ENCODE results near the gene HPX.

DNA sequence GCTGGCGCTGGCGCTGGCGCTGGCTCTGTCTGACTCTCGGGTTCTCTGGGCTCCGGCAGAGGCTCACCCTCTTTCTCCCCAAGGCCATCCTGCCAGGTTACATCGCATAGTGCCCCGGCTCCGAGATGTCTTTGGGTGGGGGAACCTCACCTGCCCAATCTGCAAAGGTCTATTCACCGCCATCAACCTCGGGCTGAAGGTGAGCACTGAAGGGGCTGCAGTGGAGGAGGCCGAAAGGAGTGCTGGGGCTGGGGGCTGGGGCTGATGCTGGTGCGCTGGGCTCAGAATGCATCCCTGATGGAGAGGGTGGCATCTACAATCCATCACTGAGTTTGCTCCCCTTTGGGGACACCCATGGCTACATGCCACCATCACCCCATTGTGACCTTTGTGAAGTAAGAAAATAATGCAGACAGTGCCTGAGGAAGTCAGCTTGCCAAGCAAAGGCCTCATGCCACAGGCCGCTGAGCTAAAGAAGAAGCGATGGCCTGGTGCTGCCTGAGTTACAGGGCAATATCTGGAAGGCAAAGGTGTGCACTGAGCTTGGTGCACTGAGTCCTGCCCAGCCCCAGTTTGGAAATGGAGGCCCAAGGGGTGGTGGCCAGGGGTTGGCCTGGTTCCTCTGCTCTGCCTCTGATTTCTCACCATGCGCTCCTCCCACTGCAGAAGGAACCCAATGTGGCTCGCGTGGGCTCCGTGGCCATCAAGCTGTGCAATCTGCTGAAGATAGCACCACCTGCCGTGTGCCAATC lies 49.9 kb downstream of the HPX start:
- TF ChIP-seq, protein P1, sequence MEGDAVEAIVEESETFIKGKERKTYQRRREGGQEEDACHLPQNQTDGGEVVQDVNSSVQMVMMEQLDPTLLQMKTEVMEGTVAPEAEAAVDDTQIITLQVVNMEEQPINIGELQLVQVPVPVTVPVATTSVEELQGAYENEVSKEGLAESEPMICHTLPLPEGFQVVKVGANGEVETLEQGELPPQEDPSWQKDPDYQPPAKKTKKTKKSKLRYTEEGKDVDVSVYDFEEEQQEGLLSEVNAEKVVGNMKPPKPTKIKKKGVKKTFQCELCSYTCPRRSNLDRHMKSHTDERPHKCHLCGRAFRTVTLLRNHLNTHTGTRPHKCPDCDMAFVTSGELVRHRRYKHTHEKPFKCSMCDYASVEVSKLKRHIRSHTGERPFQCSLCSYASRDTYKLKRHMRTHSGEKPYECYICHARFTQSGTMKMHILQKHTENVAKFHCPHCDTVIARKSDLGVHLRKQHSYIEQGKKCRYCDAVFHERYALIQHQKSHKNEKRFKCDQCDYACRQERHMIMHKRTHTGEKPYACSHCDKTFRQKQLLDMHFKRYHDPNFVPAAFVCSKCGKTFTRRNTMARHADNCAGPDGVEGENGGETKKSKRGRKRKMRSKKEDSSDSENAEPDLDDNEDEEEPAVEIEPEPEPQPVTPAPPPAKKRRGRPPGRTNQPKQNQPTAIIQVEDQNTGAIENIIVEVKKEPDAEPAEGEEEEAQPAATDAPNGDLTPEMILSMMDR (IDR thresholded peaks at IDR 0.05; ENCODE audit: low read depth, low read length), result no peak
- no peak for TF ChIP-seq EZH2phosphoT487 (IDR thresholded peaks at IDR 0.05; ENCODE audit: low read depth)
